Measurements from ENCODE around the gene MADCAM1. TPM values are rescaled to one million over a fixed set of nuclear protein-coding genes. Genes with fewer than 3 reads are reported as not detected.

The MADCAM1 gene
- total and polyA plus RNA-seq, 2 donors (not counting 1 experiment from before 2014, with no cell fraction given) = 0.70 to 2.5 TPM

GRCh38 chr19:535017-535835 lies 38.9 kb downstream of the MADCAM1 start:
- CTCF ChIA-PET = interaction anchor here (0.9 kb wide), 1 partner anchor 19 kb away, joined by 3 read pairs; no protein-coding TSS in a partner anchor
- no peak for ATAC-seq (ENCODE audit: low read depth)
- no peaks in the 10 kb centered on the region for H3K9me3 Mint-ChIP-seq (ENCODE audit: insufficient read depth)
- H4K20me1 ChIP-seq (ENCODE audit: control insufficient read depth, insufficient read depth, low read length, poor library complexity, severe bottlenecking) = peaks cover 60% of the 10 kb centered on the region
- H3K4me2 ChIP-seq (replicated peaks; ENCODE audit: low read depth, low read length, poor library complexity, severe bottlenecking) = no peak overlapping the region
- H3K27ac Mint-ChIP-seq = no peak overlapping the region
- H3K4me3 Mint-ChIP-seq = no peak overlapping the region
- no peak overlapping the region for H2AFZ ChIP-seq (ENCODE audit: insufficient read depth, low read depth, low read length, poor library complexity, severe bottlenecking)
- peaks cover 12 to 25% of the 10 kb centered on the region in 2 donors for H3K4me1 ChIP-seq (ENCODE audit: control insufficient read depth in 2 of 2, insufficient read depth in 2 of 2, low read length in 2 of 2)
- intact Hi-C loops (cut with micrococcal nuclease) = no loop called here
- peaks cover 12% of the 10 kb centered on the region for H3K4me1 Mint-ChIP-seq
- no peaks in the 10 kb centered on the region for H3K27me3 Mint-ChIP-seq
- no peaks in the 10 kb centered on the region for H3K27me3 ChIP-seq (replicated peaks in 1 of 4; ENCODE audit: control extremely low read depth in 1 of 4, control insufficient read depth in 3 of 4, insufficient read depth in 4 of 4, low read length in 3 of 4)
- peak; percentile 16 for DNase-seq
- 91% methylated on average over 15 of the region's 16 CpGs for WGBS (ENCODE audit: insufficient coverage)
- TF ChIP-seq EZH2 (IDR thresholded peaks at IDR 0.05; ENCODE audit: borderline replicate concordance, insufficient read depth, low read depth, low read length, poor library complexity, severe bottlenecking) (no peak), CTCF (IDR thresholded peaks at IDR 0.05) (no peak)
- H3K79me2 ChIP-seq (ENCODE audit: control insufficient read depth, insufficient read depth, low read length) = peaks cover 47% of the 10 kb centered on the region
- H3K9ac ChIP-seq (ENCODE audit: low read length) = no peak overlapping the region
- peaks cover 0 to 23% of the 10 kb centered on the region in 2 experiments for H3K36me3 ChIP-seq (replicated peaks in 1 of 2; ENCODE audit: control extremely low read depth in 1 of 2, control insufficient read depth in 1 of 2, extremely low read depth in 1 of 2, insufficient read depth in 2 of 2, low read length in 1 of 2)
- POLR2A ChIA-PET = no interaction called here
- H3K4me3 ChIP-seq (ENCODE audit: control extremely low read depth in 1 of 5, extremely low read depth in 1 of 5, insufficient read depth in 1 of 5, low read depth in 2 of 5, low read length in 4 of 5) = no peak overlapping the region
- H3K27ac ChIP-seq (ENCODE audit: low read length in 2 of 2) = no peak overlapping the region
- peaks cover 0 to 3% (median 0%) of the 10 kb centered on the region in 3 donors for H3K9me3 ChIP-seq (ENCODE audit: control extremely low read depth in 1 of 3, control insufficient read depth in 2 of 3, insufficient read depth in 1 of 3, low read length in 2 of 3)

All from B cell (primary cell).